Omental fat pad (tissue), 4 donors: ENCODE measurements around the gene SGMS1. TPM values are rescaled to one million over a fixed set of nuclear protein-coding genes. Genes with fewer than 3 reads are reported as not detected.

Experiments
- ATAC-seq: fragments of 150-250 bp; one replicate; pipeline ENCODE4 v1.9.1; 2016; ENCODE audit warnings: mild to moderate bottlenecking, moderate library complexity; ENCODE audit not compliant: low FRiP score
- DNase-seq: peaks from one replicate; pipeline ENCODE4 v3.0.0-alpha.2; 2019; ENCODE audit warnings: low spot score
- total RNA-seq, 4 donors: library from RNA; depleted of rRNA; stranded (reverse); fragments of >200 nt; gene quantifications; one replicate each; pipeline ENCODE4 v1.1.0, GENCODE V29; 2016
- TF ChIP-seq, protein P1 (sequence below), 3 donors: fragments of 450-650 bp; IDR thresholded peaks; one replicate each; pipeline ENCODE4 v1.5.1; 2016 to 2017; ENCODE audit warnings: antibody characterized with exemption in 3 of 3, mild to moderate bottlenecking in 3 of 3, moderate library complexity in 2 of 3

Gene SGMS1
- total RNA-seq, 4 donors from 2014 or later = 82.5 to 136 (median 96.4) TPM

DNA sequence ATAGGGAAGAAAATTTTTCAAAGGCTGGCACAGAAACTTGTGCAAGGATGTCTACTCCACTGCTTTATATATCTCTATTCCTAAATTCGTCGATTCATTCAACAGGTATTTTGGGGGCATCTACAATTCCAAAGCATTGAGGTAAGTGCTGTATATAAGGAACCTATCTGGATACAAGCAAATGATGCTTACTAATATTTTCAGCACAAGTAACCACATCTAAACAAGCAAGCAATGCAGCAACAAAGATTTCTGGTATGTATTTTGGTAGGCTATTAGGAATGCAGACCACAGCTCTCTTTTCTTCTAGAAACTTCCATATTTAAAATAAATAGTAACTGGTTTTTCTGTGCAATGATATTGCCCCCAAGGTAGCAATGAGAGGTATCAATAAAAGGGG, 183.9 kb downstream of the SGMS1 start:
- DNase-seq (no peak), ATAC-seq (no peak)
- TF ChIP-seq, protein P1, sequence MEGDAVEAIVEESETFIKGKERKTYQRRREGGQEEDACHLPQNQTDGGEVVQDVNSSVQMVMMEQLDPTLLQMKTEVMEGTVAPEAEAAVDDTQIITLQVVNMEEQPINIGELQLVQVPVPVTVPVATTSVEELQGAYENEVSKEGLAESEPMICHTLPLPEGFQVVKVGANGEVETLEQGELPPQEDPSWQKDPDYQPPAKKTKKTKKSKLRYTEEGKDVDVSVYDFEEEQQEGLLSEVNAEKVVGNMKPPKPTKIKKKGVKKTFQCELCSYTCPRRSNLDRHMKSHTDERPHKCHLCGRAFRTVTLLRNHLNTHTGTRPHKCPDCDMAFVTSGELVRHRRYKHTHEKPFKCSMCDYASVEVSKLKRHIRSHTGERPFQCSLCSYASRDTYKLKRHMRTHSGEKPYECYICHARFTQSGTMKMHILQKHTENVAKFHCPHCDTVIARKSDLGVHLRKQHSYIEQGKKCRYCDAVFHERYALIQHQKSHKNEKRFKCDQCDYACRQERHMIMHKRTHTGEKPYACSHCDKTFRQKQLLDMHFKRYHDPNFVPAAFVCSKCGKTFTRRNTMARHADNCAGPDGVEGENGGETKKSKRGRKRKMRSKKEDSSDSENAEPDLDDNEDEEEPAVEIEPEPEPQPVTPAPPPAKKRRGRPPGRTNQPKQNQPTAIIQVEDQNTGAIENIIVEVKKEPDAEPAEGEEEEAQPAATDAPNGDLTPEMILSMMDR (IDR thresholded peaks at IDR 0.05) = no peak

DNA sequence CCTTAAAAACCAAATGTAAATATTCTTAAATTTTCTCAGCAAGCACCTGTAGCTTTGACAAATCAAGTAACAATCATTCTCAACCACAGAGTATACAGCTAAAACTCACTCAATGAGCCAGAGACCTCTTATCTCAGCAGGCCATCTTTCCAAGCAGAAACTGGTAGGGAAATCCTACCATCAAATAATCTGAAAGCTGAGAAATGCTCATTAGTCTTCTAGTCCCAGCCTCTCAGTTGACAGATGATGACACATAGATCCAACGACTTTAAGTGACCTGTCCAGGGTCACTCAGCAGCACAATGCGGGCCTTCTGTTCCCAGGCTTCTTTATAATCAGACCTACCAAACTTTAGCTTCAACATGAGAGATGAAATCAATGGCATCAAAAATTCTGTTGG, 184.6 kb downstream of the SGMS1 start:
- TF ChIP-seq, protein P1 (IDR thresholded peaks at IDR 0.05) = no peak
- ATAC-seq = no peak

DNA sequence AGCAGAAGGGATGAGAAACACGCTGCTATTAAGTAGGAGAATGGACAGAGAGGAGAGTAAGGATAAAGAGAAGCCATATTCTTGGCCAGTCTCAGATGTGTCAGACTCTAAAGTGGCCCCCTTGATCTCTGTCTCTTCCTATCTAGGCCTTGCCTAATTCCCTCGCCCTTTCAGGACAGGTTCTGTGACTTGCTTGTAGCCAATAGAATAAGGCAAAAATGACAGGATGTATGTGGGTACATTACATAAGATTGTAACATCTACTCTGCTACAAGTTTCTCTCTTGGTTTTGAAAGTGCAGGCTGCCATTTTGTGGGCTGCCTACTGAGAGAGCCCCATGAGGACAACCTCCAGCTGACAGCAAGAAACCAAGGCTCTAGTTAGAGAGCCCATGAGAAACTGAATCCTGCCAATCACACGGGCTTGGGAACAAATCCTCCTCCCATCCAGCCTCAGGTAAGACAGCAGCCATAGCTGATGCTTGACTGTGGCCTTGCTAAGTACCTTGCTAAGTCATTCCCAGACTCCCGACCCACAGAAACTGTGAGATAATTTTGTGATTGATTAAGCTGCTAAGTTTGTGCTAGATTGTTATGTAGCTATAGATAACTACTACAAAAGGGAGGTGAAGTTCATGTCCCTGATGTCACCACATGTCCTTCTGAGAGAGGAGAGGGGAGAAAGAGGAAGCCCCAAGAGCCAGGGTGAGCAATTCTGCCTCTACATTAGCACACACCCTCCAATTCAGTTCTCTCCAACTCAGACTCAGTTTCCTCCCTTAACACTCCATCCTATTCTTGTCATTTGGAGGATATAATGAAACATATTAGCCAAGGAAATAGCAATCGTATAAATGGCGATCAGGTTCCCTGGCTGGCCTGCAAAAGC, 185.5 kb downstream of the SGMS1 start:
- no peak for DNase-seq
- TF ChIP-seq, protein P1 (IDR thresholded peaks at IDR 0.05) = no peak
- ATAC-seq = no peak

More for the DNA sequence above, 184.6 kb downstream of the SGMS1 start:
- DNase-seq = no peak

DNA sequence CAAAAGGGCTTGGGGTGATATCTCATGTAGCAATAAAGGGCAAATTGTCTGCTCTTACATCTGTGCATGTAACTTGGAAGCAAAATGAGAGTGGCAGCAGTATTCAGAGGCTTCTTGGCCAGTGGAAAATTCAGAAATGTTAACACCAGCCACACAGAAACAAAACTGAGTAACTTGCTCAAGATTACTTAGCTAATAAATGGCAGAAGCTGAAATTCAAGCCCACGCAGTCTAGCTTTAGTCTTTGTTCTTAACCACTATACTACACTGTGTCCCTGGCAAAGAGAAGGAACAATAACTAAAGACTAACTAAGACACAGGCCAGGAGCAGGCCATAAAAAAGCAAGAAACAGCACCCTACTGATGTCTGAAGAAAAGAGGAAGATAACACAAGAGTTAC, 186.5 kb downstream of the SGMS1 start:
- TF ChIP-seq, protein P1 (IDR thresholded peaks at IDR 0.05) = no peak
- DNase-seq (no peak), ATAC-seq (no peak)

DNA sequence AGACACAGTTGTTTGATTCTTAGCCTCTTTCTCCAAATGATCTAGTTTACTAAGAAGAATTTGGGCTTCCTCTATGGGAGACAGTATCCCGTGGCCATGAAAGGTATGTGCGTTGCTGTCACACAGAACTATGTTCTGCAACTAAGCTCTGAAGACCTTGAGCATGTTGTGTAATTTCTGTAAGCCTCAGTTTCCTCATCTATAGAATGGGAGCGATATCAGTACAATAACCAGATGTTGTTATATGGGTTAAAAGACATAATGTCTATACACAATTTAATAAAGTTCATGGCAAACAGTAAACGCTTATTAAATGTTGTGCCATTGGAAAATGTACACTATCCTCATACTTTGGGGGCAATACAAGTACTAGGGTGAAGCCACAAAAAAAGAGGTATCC, 187.0 kb downstream of the SGMS1 start:
- TF ChIP-seq, protein P1 (IDR thresholded peaks at IDR 0.05) = no peak
- ATAC-seq = no peak
- DNase-seq = no peak

DNA sequence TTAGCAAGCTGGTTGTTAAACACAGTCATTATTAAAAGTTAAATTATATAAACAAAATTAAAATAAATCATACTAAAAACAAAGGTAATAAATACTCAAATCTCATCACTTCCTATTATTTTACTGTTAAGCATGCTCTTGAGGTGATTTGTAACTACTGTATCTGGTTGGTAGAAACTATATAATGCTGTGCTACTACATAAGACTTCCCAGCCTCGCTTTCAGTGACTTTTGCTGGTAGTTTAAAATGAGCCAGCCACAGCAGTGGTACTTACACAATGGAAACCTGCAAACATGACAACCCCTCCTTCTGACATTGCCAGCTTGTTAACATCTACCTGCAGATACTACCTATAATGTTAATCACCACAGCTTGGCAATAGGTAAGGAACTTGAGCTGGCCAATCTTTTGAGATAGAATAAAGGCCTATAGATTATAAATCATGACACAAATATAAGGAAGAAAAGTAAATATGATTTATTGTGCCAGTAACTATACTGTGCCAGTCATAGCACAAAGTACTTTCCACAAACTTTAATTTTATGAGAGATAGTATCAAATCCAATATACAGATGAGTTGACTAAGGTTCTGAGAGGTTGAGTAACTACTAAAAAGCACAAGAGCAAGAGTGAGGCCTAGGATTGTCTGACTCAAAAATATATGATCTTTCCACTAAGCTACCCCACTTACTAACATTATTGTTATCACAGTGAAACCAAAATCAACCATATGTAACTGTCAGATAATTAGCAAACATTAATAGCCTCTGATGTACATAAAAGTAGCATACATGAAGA, 191.3 kb downstream of the SGMS1 start:
- DNase-seq (no peak), ATAC-seq (no peak)
- TF ChIP-seq, protein P1 (IDR thresholded peaks at IDR 0.05) = no peak
